Gastrocnemius medialis (tissue), 4 donors: ENCODE measurements around the gene GNAI2. TPM values are rescaled to one million over a fixed set of nuclear protein-coding genes. Genes with fewer than 3 reads are reported as not detected.

Experiments
- ATAC-seq, 2 donors: fragments of 150-250 bp; one replicate each; pipeline ENCODE4 v1.9.1; 2016
- DNase-seq, 2 donors: peaks; one replicate each; pipeline ENCODE4 v3.0.0-alpha.2; 2019
- H3K27ac ChIP-seq, 4 donors: fragments of 200-600 bp; sonication (generic); 1 replicate in 1 of 4; 2 replicates in 3 of 4; pipeline ENCODE4 v1.5.1; 2016 to 2018; ENCODE audit warnings: mild to moderate bottlenecking in 2 of 4, moderate library complexity in 1 of 4
- H3K27me3 ChIP-seq, 3 donors: fragments of 200-600 bp; sonication (generic) in 2 of 3; 1 replicate in 1 of 3; 2 replicates in 2 of 3; pipeline versions ENCODE4 v1.5.1 to v1.6.0; 2016 to 2019; ENCODE audit warnings: mild to moderate bottlenecking in 1 of 3, moderate library complexity in 1 of 3
- H3K36me3 ChIP-seq, 2 donors: fragments of 200-600 bp; sonication (generic) in 1 of 2; one replicate each; pipeline ENCODE4 v1.5.1; 2017 to 2018
- H3K4me1 ChIP-seq, 2 donors: fragments of 200-600 bp; sonication (generic) in 1 of 2; one replicate each; pipeline ENCODE4 v1.5.1; 2016 to 2017; ENCODE audit warnings: mild to moderate bottlenecking in 2 of 2
- H3K4me3 ChIP-seq, 4 donors: fragments of 200-600 bp; sonication (generic) in 3 of 4; 1 replicate in 1 of 4; 2 replicates in 3 of 4; pipeline ENCODE4 v1.5.1; 2016 to 2019; ENCODE audit warnings: mild to moderate bottlenecking in 2 of 4
- H3K9me3 ChIP-seq, 3 donors: fragments of 200-600 bp; sonication (generic) in 2 of 3; 1 replicate in 1 of 3; 2 replicates in 2 of 3; pipeline ENCODE4 v1.5.1; 2016 to 2019
- CTCF ChIP-seq, 5 experiments: fragments of 450-650 bp in 3 of 5; fragments of 200-600 bp in 2 of 5; sonication (generic) in 2 of 5; IDR thresholded peaks in 4 of 5; conservative IDR thresholded peaks in 1 of 5; 1 replicate in 4 of 5; 2 replicates in 1 of 5; pipeline ENCODE4 v1.5.1; 2016 to 2019; ENCODE audit warnings: antibody characterized with exemption in 5 of 5, mild to moderate bottlenecking in 3 of 5, moderate library complexity in 3 of 5
- POLR2A ChIP-seq, 2 donors: fragments of 450-650 bp; IDR thresholded peaks; one replicate each; pipeline ENCODE4 v1.6.1; 2017; ENCODE audit warnings: antibody characterized with exemption in 2 of 2, mild to moderate bottlenecking in 2 of 2, moderate library complexity in 2 of 2
- in situ Hi-C, 4 donors: fragments of 200-750 bp; cut with MboI; loops; one replicate each; pipeline versions ENCODE4 v1.15.0 to v1.8.0; 2017; ENCODE audit warnings: low sequenced_read_pairs in 4 of 4
- intact Hi-C: fragments of 100-400 bp; cut with DNase I; formaldehyde crosslinking; loops from one replicate; pipeline ENCODE4 v1.15.1; 2023; ENCODE audit warnings: low total_unique reads
- total RNA-seq, 4 donors: library from RNA; depleted of rRNA; stranded (reverse); fragments of >200 nt; gene quantifications; one replicate each; pipeline versions ENCODE4 v1.1.0 to v1.2.3, GENCODE V29; 2016

GNAI2 gene
- 10 to 100 TPM; 26.7 to 67.8 (median 39.8) TPM for total RNA-seq

- H3K27me3 ChIP-seq, result no peaks in the 10 kb centered on the region
- peaks cover 39 to 47% of the 10 kb centered on the region in 2 donors for H3K4me1 ChIP-seq
- H3K36me3 ChIP-seq, result no peaks in the 10 kb centered on the region
- in situ Hi-C loops, result no loop called here
- DNase-seq, result peak; percentile 99
- H3K4me3 ChIP-seq, result peak within 1 kb of the TSS; percentile 58 to 82 (median 70)
- intact Hi-C loops, result no loop called here
- H3K27ac ChIP-seq, result peak within 1 kb of the TSS; percentile 87 to 96 (median 93)
- TF ChIP-seq POLR2A (IDR thresholded peaks at IDR 0.05), result peak; percentile 91 to 97
- TF ChIP-seq CTCF (IDR thresholded peaks at IDR 0.05 in 4 of 5, conservative IDR thresholded peaks at IDR 0.05 in 1 of 5), result peak in 3 of 5 experiments; percentile 9 to 18 (median 14)
- H3K9me3 ChIP-seq, result no peaks in the 10 kb centered on the region
- peak; percentile 87 to 90 for ATAC-seq
Observed at GRCh38 chr3:50235716-50236483, at the start of gene GNAI2. GNAI2 (plus strand) TSS chr3:50236204; CDS start chr3:50236336, 132 bp downstream.

- in situ Hi-C loops, result loop anchor here (5.0 to 10.0 kb wide), 2 partner anchors 63 to 65 kb away; no protein-coding TSS in a partner anchor
- no peak overlapping the region for H3K4me3 ChIP-seq
- no peak for ATAC-seq
- peaks cover 0 to 13% of the 10 kb centered on the region in 2 donors for H3K36me3 ChIP-seq
- H3K27me3 ChIP-seq, result peaks cover under 1% of the 10 kb centered on the region in 3 donors
- H3K4me1 ChIP-seq, result peaks cover under 1 to 3% of the 10 kb centered on the region in 2 donors
- no peaks in the 10 kb centered on the region for H3K9me3 ChIP-seq
- no peak overlapping the region for H3K27ac ChIP-seq
- intact Hi-C loops, result no loop called here
- no peak for DNase-seq
- TF ChIP-seq POLR2A (IDR thresholded peaks at IDR 0.05), result no peak
- TF ChIP-seq CTCF (IDR thresholded peaks at IDR 0.05 in 4 of 5, conservative IDR thresholded peaks at IDR 0.05 in 1 of 5), result no peak
Observed at GRCh38 chr3:50187750-50188149, 48.3 kb upstream of the GNAI2 start.

GRCh38 chr3:50189274-50189673, 46.7 kb upstream of the GNAI2 start:
- in situ Hi-C loops (loop anchor here (5.0 to 10.0 kb wide), 2 partner anchors 64 to 67 kb away; no protein-coding TSS in a partner anchor), intact Hi-C loops (loop anchor here (1.0 kb wide), 2 partner anchors 34 to 68 kb away; partner anchors contain the start of gene SEMA3F)
- ATAC-seq (peak; percentile 81 to 84), DNase-seq (peak; percentile 52 to 70)
- peak; percentile 80 to 90 (median 81) for TF ChIP-seq CTCF (IDR thresholded peaks at IDR 0.05 in 4 of 5, conservative IDR thresholded peaks at IDR 0.05 in 1 of 5)
- TF ChIP-seq POLR2A (IDR thresholded peaks at IDR 0.05), result no peak
- H3K9me3 ChIP-seq, result no peaks in the 10 kb centered on the region
- peaks cover 7 to 15% of the 10 kb centered on the region in 2 donors for H3K4me1 ChIP-seq
- H3K36me3 ChIP-seq, result peaks cover 0 to 7% of the 10 kb centered on the region in 2 donors
- H3K27me3 ChIP-seq, result peaks cover 15 to 16% (median 15%) of the 10 kb centered on the region in 3 donors
- no peak overlapping the region for H3K4me3 ChIP-seq
- no peak overlapping the region for H3K27ac ChIP-seq

GRCh38 chr3:50189989-50190388, 46.0 kb upstream of the GNAI2 start:
- Histone ChIP-seq H3K4me1 (peaks cover 7 to 22% of the 10 kb centered on the region in 2 donors), H3K27me3 (peaks cover 15 to 18% (median 16%) of the 10 kb centered on the region in 3 donors), H3K36me3 (peaks cover 0 to 7% of the 10 kb centered on the region in 2 donors), H3K27ac (no peak overlapping the region), H3K9me3 (no peaks in the 10 kb centered on the region), H3K4me3 (no peak overlapping the region)
- DNase-seq (no peak), ATAC-seq (no peak)
- TF ChIP-seq CTCF (IDR thresholded peaks at IDR 0.05 in 4 of 5, conservative IDR thresholded peaks at IDR 0.05 in 1 of 5) (no peak), POLR2A (IDR thresholded peaks at IDR 0.05) (no peak)
- in situ Hi-C loops (loop anchor here (5.0 to 10.0 kb wide), 2 partner anchors 65 to 68 kb away; no protein-coding TSS in a partner anchor), intact Hi-C loops (loop anchor here (1.0 kb wide), 2 partner anchors 35 to 69 kb away; partner anchors contain the start of gene SEMA3F)
